SK-N-SH treated with all-trans-retinoic acid at 6 μM for 48 hours (cell line): ENCODE data around the gene AFDN.

Experiments
- ATAC-seq: fragments of 200-7000 bp; cut with Tn5 transposase; 3 replicates; pipeline ENCODE4 v1.9.1; 2020; ENCODE audit warnings: mild to moderate bottlenecking, moderate library complexity
- ARNTL ChIP-seq: fragments of 450-650 bp; formaldehyde crosslinking; IDR thresholded peaks from 2 replicates; pipeline ENCODE4 v1.5.0; 2020; ENCODE audit warnings: low read depth, mild to moderate bottlenecking, moderate library complexity, borderline replicate concordance
- BACH2 ChIP-seq: fragments of 250-450 bp; sonication (Bioruptor Pico); IDR thresholded peaks from 2 replicates; pipeline ENCODE4 v1.9.0; 2021; ENCODE audit warnings: mild to moderate bottlenecking, borderline replicate concordance
- GLIS3 ChIP-seq: fragments of 250-450 bp; sonication (Bioruptor Pico); IDR thresholded peaks from 2 replicates; pipeline ENCODE4 v1.5.0; 2020; ENCODE audit warnings: mild to moderate bottlenecking, moderate library complexity
- OSR1 ChIP-seq: fragments of 250-450 bp; sonication (Bioruptor Pico); IDR thresholded peaks from 2 replicates; pipeline ENCODE4 v1.8.0; 2022; ENCODE audit warnings: moderate library complexity, mild to moderate bottlenecking, inconsistent platforms
- PPARA ChIP-seq: fragments of 250-450 bp; sonication (Bioruptor Pico); IDR thresholded peaks from 2 replicates; pipeline ENCODE4 v1.5.0; 2020; ENCODE audit warnings: mild to moderate bottlenecking, borderline replicate concordance
- RARB ChIP-seq: fragments of 250-450 bp; sonication (Bioruptor Pico); IDR thresholded peaks from 2 replicates; pipeline ENCODE4 v1.8.0; 2021; ENCODE audit warnings: mild to moderate bottlenecking, moderate library complexity
- SNAI2 ChIP-seq: fragments of 250-450 bp; sonication (Bioruptor Pico); IDR thresholded peaks from 2 replicates; pipeline ENCODE4 v1.5.0; 2020; ENCODE audit warnings: mild to moderate bottlenecking, moderate library complexity
- TOX ChIP-seq: fragments of 250-450 bp; sonication (Bioruptor Pico); IDR thresholded peaks from 2 replicates; pipeline ENCODE4 v1.8.0; 2021; ENCODE audit warnings: mild to moderate bottlenecking, moderate library complexity, borderline replicate concordance
- ZC3H10 ChIP-seq: fragments of 250-450 bp; sonication (Bioruptor Pico); IDR thresholded peaks from 2 replicates; pipeline ENCODE4 v1.5.1; 2021; ENCODE audit warnings: mild to moderate bottlenecking, moderate library complexity
- ZFP3 ChIP-seq: fragments of 250-450 bp; sonication (Bioruptor Pico); IDR thresholded peaks from 2 replicates; pipeline ENCODE4 v1.5.0; 2020; ENCODE audit warnings: mild to moderate bottlenecking, moderate library complexity
- ZFP30 ChIP-seq: fragments of 450-650 bp; formaldehyde crosslinking; IDR thresholded peaks from 2 replicates; pipeline ENCODE4 v1.5.0; 2022; ENCODE audit warnings: mild to moderate bottlenecking, moderate library complexity
- ZNF565 ChIP-seq: fragments of 450-650 bp; formaldehyde crosslinking; conservative IDR thresholded peaks from 2 replicates; pipeline ENCODE4 v1.5.0; 2020; ENCODE audit warnings: low read depth, mild to moderate bottlenecking, moderate library complexity
- ZNF70 ChIP-seq: fragments of 450-650 bp; formaldehyde crosslinking; IDR thresholded peaks from 2 replicates; pipeline ENCODE4 v1.5.0; 2020; ENCODE audit warnings: mild to moderate bottlenecking, moderate library complexity
- ZNF8 ChIP-seq: fragments of 450-650 bp; formaldehyde crosslinking; IDR thresholded peaks from 2 replicates; pipeline ENCODE4 v1.5.0; 2020; ENCODE audit warnings: mild to moderate bottlenecking, moderate library complexity
- TF ChIP-seq, protein P1 (sequence below): fragments of 250-450 bp; sonication (Bioruptor Pico); IDR thresholded peaks from 2 replicates; pipeline ENCODE4 v1.5.0; 2020; ENCODE audit warnings: mild to moderate bottlenecking, moderate library complexity
- TF ChIP-seq, protein P2 (sequence below): fragments of 250-450 bp; sonication (Bioruptor Pico); IDR thresholded peaks from 2 replicates; pipeline ENCODE4 v1.8.0; 2021; ENCODE audit warnings: low read depth, mild to moderate bottlenecking, moderate library complexity, borderline replicate concordance
- TF ChIP-seq, protein P3 (sequence below): fragments of 250-450 bp; sonication (Bioruptor Pico); IDR thresholded peaks from 2 replicates; pipeline ENCODE4 v1.8.0; 2020; ENCODE audit warnings: mild to moderate bottlenecking, moderate library complexity, borderline replicate concordance
- TF ChIP-seq, protein P4 (sequence below): fragments of 250-450 bp; sonication (Bioruptor Pico); IDR thresholded peaks from 2 replicates; pipeline ENCODE4 v1.5.1; 2020; ENCODE audit warnings: low read depth, mild to moderate bottlenecking, moderate library complexity

AFDN gene

DNA sequence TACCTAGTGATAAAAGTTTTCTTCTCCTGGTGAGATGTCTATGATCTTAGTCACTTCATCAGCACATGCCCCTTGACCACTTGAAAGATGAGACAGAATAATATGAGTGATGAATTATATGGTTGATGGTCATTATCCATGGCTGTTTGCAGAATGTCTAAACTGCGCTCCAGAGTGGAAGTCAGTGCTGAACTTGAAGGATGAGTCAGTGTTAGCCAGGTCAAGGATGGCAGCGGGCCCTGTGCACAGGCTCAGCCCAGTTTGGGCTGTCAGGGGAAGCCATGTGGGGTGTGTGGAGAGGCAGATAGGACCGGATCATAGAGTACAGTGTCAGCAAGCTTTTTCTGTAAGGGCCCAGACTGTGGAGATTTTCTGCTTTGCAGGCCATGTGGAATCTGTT, 103.6 kb downstream of the AFDN start:
- peak; percentile 92 for ATAC-seq
- TF ChIP-seq OSR1 (CRISPR knock-in tag) = no peak
- TF ChIP-seq, protein P1, sequence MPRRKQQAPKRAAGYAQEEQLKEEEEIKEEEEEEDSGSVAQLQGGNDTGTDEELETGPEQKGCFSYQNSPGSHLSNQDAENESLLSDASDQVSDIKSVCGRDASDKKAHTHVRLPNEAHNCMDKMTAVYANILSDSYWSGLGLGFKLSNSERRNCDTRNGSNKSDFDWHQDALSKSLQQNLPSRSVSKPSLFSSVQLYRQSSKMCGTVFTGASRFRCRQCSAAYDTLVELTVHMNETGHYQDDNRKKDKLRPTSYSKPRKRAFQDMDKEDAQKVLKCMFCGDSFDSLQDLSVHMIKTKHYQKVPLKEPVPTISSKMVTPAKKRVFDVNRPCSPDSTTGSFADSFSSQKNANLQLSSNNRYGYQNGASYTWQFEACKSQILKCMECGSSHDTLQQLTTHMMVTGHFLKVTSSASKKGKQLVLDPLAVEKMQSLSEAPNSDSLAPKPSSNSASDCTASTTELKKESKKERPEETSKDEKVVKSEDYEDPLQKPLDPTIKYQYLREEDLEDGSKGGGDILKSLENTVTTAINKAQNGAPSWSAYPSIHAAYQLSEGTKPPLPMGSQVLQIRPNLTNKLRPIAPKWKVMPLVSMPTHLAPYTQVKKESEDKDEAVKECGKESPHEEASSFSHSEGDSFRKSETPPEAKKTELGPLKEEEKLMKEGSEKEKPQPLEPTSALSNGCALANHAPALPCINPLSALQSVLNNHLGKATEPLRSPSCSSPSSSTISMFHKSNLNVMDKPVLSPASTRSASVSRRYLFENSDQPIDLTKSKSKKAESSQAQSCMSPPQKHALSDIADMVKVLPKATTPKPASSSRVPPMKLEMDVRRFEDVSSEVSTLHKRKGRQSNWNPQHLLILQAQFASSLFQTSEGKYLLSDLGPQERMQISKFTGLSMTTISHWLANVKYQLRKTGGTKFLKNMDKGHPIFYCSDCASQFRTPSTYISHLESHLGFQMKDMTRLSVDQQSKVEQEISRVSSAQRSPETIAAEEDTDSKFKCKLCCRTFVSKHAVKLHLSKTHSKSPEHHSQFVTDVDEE (CRISPR knock-in tag) = no peak
- TF ChIP-seq ZNF70 = no peak
- no peak for TF ChIP-seq ZC3H10
- no peak for TF ChIP-seq SNAI2
- TF ChIP-seq, protein P2, sequence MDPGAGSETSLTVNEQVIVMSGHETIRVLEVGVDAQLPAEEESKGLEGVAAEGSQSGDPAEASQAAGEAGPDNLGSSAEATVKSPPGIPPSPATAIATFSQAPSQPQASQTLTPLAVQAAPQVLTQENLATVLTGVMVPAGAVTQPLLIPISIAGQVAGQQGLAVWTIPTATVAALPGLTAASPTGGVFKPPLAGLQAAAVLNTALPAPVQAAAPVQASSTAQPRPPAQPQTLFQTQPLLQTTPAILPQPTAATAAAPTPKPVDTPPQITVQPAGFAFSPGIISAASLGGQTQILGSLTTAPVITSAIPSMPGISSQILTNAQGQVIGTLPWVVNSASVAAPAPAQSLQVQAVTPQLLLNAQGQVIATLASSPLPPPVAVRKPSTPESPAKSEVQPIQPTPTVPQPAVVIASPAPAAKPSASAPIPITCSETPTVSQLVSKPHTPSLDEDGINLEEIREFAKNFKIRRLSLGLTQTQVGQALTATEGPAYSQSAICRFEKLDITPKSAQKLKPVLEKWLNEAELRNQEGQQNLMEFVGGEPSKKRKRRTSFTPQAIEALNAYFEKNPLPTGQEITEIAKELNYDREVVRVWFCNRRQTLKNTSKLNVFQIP (CRISPR knock-in tag) = no peak
- no peak for TF ChIP-seq RARB (CRISPR knock-in tag)
- TF ChIP-seq ARNTL (CRISPR knock-in tag) = no peak
- no peak for TF ChIP-seq TOX (CRISPR knock-in tag)
- TF ChIP-seq ZNF8 = no peak
- TF ChIP-seq GLIS3 = no peak
- TF ChIP-seq ZFP3 = no peak
- TF ChIP-seq PPARA (CRISPR knock-in tag) = no peak
- TF ChIP-seq, protein P3, sequence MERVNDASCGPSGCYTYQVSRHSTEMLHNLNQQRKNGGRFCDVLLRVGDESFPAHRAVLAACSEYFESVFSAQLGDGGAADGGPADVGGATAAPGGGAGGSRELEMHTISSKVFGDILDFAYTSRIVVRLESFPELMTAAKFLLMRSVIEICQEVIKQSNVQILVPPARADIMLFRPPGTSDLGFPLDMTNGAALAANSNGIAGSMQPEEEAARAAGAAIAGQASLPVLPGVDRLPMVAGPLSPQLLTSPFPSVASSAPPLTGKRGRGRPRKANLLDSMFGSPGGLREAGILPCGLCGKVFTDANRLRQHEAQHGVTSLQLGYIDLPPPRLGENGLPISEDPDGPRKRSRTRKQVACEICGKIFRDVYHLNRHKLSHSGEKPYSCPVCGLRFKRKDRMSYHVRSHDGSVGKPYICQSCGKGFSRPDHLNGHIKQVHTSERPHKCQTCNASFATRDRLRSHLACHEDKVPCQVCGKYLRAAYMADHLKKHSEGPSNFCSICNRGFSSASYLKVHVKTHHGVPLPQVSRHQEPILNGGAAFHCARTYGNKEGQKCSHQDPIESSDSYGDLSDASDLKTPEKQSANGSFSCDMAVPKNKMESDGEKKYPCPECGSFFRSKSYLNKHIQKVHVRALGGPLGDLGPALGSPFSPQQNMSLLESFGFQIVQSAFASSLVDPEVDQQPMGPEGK = no peak
- TF ChIP-seq, protein P4, sequence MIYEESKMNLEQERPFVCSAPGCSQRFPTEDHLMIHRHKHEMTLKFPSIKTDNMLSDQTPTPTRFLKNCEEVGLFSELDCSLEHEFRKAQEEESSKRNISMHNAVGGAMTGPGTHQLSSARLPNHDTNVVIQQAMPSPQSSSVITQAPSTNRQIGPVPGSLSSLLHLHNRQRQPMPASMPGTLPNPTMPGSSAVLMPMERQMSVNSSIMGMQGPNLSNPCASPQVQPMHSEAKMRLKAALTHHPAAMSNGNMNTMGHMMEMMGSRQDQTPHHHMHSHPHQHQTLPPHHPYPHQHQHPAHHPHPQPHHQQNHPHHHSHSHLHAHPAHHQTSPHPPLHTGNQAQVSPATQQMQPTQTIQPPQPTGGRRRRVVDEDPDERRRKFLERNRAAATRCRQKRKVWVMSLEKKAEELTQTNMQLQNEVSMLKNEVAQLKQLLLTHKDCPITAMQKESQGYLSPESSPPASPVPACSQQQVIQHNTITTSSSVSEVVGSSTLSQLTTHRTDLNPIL = no peak
- TF ChIP-seq BACH2 (CRISPR knock-in tag) = no peak

DNA sequence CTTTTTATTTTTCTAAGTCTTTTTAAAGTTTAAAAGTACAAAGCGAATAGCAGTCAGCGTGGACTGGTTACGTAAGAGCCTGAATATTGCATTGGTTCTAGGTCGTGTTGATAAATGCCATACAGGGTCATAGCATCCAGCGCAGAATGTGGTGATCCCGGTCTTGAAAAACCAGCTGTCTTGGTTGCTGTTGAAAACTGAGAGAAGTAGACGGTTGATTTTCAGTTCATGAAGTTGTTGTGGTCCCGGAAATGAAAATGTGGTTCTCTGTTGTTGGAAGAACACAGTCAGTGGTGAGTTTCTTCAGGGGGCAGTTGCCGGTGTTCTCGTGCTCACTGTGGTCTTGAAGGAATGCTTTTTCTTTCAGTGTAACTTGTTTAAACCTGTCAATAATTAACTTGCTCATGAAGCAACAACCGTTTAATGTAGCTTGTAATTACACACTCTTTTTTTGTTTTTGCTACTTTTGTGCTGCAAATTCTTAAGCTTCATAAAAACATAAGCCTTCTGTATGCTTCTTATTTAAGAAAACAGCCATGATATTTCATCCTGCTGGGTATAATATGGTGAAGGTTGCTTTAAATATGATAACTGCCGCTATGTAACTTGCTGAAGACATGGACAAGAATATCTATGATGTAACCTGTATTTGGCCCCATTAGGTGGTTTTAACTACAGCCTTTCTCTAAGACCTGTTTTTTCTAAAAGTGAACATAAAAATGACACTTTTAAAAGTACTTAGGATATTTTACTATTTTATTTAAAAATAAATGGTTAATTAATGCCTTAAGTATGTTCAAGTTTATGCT, 106.0 kb downstream of the AFDN start:
- ATAC-seq = no peak
- TF ChIP-seq, protein P1 (CRISPR knock-in tag) = no peak
- TF ChIP-seq ZC3H10 = no peak
- no peak for TF ChIP-seq ZNF565 (CRISPR knock-in tag)
- TF ChIP-seq, all 23 proteins: peak for 0

DNA sequence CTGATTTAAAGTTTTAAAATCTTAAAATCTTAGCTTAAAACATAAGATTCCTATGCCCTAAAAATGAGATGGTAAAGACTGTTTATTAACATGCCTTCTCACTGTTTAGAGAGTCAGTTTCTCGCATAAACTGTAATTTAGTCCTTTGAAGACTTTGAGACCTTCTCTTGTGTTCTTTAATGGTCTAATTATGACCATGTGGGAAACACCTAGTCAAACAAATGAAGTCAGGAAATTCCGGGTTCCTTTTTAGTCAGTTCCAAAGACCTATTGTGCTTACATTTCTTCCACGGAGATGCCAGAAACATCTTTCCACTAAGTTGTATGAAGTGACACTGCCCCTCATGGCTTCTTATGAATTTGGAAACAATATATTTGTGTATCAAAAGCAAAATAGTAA, 106.6 kb downstream of the AFDN start:
- no peak for ATAC-seq
- TF ChIP-seq TOX (CRISPR knock-in tag) (no peak), ZFP30 (no peak), OSR1 (CRISPR knock-in tag) (no peak), ZNF565 (CRISPR knock-in tag) (no peak), SNAI2 (no peak), GLIS3 (no peak), ZNF70 (no peak), PPARA (CRISPR knock-in tag) (no peak), ARNTL (CRISPR knock-in tag) (no peak)
- TF ChIP-seq, protein P4 = no peak
- TF ChIP-seq, protein P2 (CRISPR knock-in tag) = no peak
